ENCODE results near the gene GRPR.

Gene GRPR

DNA sequence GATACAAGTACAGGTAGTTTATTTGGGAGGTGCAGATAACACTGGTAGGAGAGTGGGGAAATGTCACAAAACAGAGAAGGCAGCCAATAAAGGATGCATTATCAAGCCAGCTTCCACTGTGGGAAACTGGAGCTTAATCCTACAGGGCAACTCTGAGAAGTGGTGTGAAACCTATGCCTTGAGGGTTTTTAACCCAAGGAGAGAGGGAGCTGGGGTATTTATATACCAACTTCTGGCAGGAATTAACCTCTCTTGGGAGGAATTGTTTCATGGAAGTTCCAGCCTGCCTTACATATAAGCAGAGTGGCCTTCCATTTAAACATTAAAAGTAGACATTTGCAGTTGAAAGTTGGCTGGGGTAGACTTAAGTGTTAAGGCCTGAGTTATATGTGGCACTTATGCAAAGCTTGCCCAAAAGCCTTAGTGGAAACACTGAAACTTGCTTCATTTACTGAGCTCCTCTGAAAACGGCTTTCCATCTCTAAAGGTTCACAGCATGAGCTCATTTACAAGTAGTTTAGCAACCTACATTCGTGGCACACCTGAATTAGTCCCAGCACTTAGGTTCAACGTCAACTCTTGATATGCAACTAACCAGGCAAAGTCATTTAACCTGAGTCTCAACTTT is 63.1 kb downstream of the GRPR start:
- no peak for FAIRE-seq

DNA sequence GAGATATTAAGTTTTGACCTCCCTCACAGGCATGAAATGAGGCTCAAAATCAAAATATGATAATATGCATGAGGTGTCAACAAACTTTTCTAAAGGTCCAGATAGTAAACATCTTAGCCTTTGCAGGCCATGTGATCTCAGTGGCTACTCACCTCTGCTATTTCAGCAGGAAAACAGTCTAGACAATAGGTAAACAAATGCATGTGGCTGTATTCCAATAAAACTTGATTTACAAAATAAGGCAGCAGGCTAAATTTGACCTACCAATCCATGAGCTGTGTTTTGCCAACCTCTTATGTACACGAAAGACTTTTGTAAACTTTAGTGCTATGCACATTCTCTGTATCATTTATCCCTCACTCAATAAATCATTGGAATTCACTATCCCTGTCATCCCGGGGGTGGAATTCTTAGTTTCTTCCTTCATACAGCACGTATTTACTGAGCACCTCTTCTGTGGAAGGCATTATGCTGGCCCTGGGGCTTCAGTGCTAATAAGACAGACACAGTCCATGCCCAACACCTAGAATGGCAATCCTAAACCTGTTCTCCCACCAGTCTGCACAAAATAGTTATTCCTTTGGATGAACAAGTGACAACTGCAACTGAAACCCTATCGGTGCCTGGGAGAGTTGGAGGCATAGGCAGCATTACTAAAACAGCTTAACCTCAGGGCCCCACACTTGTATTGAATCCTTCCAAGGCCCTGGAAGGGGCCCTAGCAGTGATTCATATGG is 63.8 kb downstream of the GRPR start:
- no peak for FAIRE-seq

GRCh38 chrX:16188687-16189086 is 65.3 kb downstream of the GRPR start:
- no peak for FAIRE-seq

DNA sequence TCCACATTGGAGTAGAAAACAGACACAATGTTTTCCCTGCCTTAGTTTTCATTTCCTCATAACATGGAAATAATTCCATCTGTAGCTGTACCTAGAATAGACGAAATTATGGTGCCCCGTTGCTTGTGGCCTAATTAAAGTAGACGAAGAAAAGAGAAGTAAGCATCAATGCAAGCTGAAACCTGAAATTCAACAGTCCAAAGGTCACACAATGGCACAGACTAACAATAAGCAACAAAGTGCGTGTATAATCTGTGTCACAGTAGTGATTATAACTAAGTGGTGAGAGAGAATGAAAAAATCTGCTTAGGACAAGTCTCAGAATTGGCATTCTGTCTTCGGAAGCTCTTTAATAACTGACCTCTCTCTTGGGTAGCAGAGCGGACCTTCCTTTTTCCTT is 68.2 kb downstream of the GRPR start:
- no peak for FAIRE-seq

DNA sequence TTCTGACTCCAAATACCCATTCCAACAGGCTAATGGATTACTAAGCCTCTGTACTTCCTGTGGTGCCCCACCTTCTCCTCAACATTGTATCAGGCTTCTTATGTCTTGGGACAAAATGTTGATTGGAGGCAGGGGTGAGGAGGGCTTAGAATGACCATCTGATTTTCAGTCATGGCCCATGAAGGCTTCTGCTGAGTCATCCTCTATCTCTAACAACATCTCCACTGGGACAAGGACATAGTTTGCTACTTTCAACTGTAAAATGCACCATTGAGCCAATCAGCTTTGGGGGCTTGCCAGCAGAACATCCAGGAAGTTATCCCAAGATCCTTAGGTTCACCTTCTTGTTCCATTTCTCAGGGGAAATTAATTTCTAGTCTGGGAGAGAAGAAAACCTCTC is 73.5 kb downstream of the GRPR start:
- no peak for FAIRE-seq

DNA sequence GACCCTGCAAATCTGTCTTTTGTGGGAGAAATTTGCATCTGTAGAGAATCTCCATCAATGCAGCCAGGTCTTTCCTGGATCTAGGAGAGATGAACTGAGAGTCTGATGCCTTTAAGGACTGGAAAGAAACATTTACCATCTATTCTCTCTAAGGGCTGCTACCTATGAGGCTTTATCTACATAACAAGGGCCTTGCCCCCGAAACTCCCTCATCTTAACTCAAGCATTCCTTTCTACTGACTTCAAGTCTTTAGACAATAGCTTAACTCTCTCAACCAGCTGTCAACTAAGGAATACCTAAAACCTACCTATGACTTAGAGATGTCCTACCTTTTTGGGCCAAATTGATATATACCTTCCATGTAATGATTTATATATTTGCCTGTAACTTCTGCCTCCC is 76.0 kb downstream of the GRPR start:
- no peak for FAIRE-seq

- no peak for FAIRE-seq
Measured at GRCh38 chrX:16202943-16203342, 79.6 kb downstream of the GRPR start.

All from endometrium (tissue), 2 donors.